Measurements from ENCODE around the gene CIP2A. TPM values are rescaled to one million over a fixed set of nuclear protein-coding genes. Genes with fewer than 3 reads are reported as not detected.

Gene CIP2A
- total and polyA plus RNA-seq, 4 donors = 0.62 to 44.9 (median 0.95) TPM

GRCh38 chr3:108525256-108525655 is 64.0 kb downstream of the CIP2A start:
- WGBS = 77% methylated on average over 2 of the region's 2 CpGs
- DNase-seq (ENCODE audit: low spot score) = no peak
- H3K9me3 ChIP-seq (ENCODE audit: control insufficient read depth in 4 of 4, low read length in 3 of 4) = no peaks in the 10 kb centered on the region
- H3K4me3 ChIP-seq (ENCODE audit: low read depth in 1 of 3, low read length in 3 of 3) = no peak overlapping the region
- H3K36me3 ChIP-seq (ENCODE audit: control insufficient read depth in 4 of 4, insufficient read depth in 3 of 4, low read depth in 1 of 4, low read length in 3 of 4) = no peaks in the 10 kb centered on the region
- H3K4me1 ChIP-seq (ENCODE audit: control insufficient read depth in 4 of 4, insufficient read depth in 4 of 4, low read length in 3 of 4) = no peaks in the 10 kb centered on the region
- H3K27me3 ChIP-seq (ENCODE audit: control insufficient read depth in 4 of 4, insufficient read depth in 4 of 4, low read length in 3 of 4) = peaks cover 0 to 5% (median 0%) of the 10 kb centered on the region in 4 donors
- no peak overlapping the region for H3K27ac ChIP-seq (ENCODE audit: low read depth in 1 of 2, low read length in 2 of 2)
- H3K9ac ChIP-seq (ENCODE audit: low read depth in 1 of 2, low read length in 2 of 2) = no peak overlapping the region
- no peak for TF ChIP-seq RXRA (IDR thresholded peaks at IDR 0.05)
- TF ChIP-seq FOXA2 (IDR thresholded peaks at IDR 0.05) = no peak
- TF ChIP-seq JUND (IDR thresholded peaks at IDR 0.05) = no peak
- no peak for TF ChIP-seq ATF3 (IDR thresholded peaks at IDR 0.05)
- TF ChIP-seq REST (IDR thresholded peaks at IDR 0.05) = no peak
- no peak for TF ChIP-seq CTCF (IDR thresholded peaks at IDR 0.05; ENCODE audit: low read depth, low read length, missing input control)
- TF ChIP-seq EGR1 (IDR thresholded peaks at IDR 0.05; ENCODE audit: low read depth in 2 of 2) = no peak
- no peak for TF ChIP-seq HNF4A (conservative IDR thresholded peaks at IDR 0.05)

- H3K27ac ChIP-seq (ENCODE audit: low read depth in 1 of 2, low read length in 2 of 2) = no peak overlapping the region
- no peak overlapping the region for H3K9ac ChIP-seq (ENCODE audit: low read depth in 1 of 2, low read length in 2 of 2)
- no peaks in the 10 kb centered on the region for H3K4me1 ChIP-seq (ENCODE audit: control insufficient read depth in 4 of 4, insufficient read depth in 4 of 4, low read length in 3 of 4)
- DNase-seq (ENCODE audit: low spot score) = no peak
- peaks cover 0 to 5% (median 0%) of the 10 kb centered on the region in 4 donors for H3K27me3 ChIP-seq (ENCODE audit: control insufficient read depth in 4 of 4, insufficient read depth in 4 of 4, low read length in 3 of 4)
- no peak for TF ChIP-seq YY1 (IDR thresholded peaks at IDR 0.05)
- no peak overlapping the region for H3K4me3 ChIP-seq (ENCODE audit: low read depth in 1 of 3, low read length in 3 of 3)
- no peaks in the 10 kb centered on the region for H3K9me3 ChIP-seq (ENCODE audit: control insufficient read depth in 4 of 4, low read length in 3 of 4)
- 58% methylated on average over 2 of the region's 2 CpGs for WGBS
- no peaks in the 10 kb centered on the region for H3K36me3 ChIP-seq (ENCODE audit: control insufficient read depth in 4 of 4, insufficient read depth in 3 of 4, low read depth in 1 of 4, low read length in 3 of 4)
These were observed 64.7 kb downstream of the CIP2A start for GRCh38 chr3:108524537-108524936.

- Histone ChIP-seq H3K27me3 (ENCODE audit: control insufficient read depth in 4 of 4, insufficient read depth in 4 of 4, low read length in 3 of 4) (peaks cover 0 to 9% (median 0%) of the 10 kb centered on the region in 4 donors), H3K4me1 (ENCODE audit: control insufficient read depth in 4 of 4, insufficient read depth in 4 of 4, low read length in 3 of 4) (no peaks in the 10 kb centered on the region), H3K9me3 (ENCODE audit: control insufficient read depth in 4 of 4, low read length in 3 of 4) (no peaks in the 10 kb centered on the region), H3K9ac (ENCODE audit: low read depth in 1 of 2, low read length in 2 of 2) (no peak overlapping the region), H3K36me3 (ENCODE audit: control insufficient read depth in 4 of 4, insufficient read depth in 3 of 4, low read depth in 1 of 4, low read length in 3 of 4) (no peaks in the 10 kb centered on the region), H3K27ac (ENCODE audit: low read depth in 1 of 2, low read length in 2 of 2) (no peak overlapping the region), H3K4me3 (ENCODE audit: low read depth in 1 of 3, low read length in 3 of 3) (no peak overlapping the region)
- TF ChIP-seq JUND (IDR thresholded peaks at IDR 0.05) = no peak
- 39% methylated on average over 1 of the region's 1 CpG for WGBS
- DNase-seq (ENCODE audit: low spot score) = no peak
These were observed 70.3 kb downstream of the CIP2A start for GRCh38 chr3:108518895-108519294.
